GM21717 (cell line): ENCODE data around the gene MSRB2.

Experiments
- ATAC-seq: cut with Tn5 transposase; IDR thresholded peaks from one replicate; pipeline ENCODE4 v1.9.1; 2021; ENCODE audit warnings: mild to moderate bottlenecking, moderate library complexity; ENCODE audit not compliant: unreplicated experiment

MSRB2 gene

GRCh38 chr10:23111517-23112286 lies 16.3 kb downstream of the MSRB2 start:
- ATAC-seq, result no peak

DNA sequence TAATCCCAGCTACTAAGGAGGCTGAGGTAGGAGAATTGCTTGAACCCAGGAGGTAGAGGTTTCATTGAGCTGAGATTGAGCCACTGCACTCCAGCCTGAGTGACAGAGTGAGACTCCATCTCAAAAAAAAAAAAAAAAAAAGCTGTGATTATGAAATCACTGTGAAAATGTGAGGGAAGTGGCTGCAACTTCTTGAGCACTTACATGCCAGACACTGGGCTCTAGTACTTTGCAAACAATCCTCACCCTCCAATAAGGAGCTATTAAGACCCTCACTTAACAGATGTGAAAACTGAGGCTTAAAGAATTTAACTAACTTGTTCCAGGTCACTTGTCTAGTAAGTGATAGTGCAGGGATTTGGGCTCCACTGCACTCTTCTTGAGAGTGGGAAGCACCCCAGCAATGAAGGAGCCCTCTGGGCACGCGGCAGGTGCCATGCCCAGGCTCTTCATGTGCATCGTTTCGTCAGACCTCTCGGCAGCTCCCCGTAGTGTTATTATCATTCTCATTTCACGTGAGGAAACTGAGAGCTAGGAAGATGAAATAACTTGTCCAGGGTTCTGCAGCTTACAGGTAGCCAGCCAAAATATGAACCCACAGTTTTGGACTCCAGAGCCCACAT lies 19.0 kb downstream of the MSRB2 start:
- ATAC-seq, result no peak

DNA sequence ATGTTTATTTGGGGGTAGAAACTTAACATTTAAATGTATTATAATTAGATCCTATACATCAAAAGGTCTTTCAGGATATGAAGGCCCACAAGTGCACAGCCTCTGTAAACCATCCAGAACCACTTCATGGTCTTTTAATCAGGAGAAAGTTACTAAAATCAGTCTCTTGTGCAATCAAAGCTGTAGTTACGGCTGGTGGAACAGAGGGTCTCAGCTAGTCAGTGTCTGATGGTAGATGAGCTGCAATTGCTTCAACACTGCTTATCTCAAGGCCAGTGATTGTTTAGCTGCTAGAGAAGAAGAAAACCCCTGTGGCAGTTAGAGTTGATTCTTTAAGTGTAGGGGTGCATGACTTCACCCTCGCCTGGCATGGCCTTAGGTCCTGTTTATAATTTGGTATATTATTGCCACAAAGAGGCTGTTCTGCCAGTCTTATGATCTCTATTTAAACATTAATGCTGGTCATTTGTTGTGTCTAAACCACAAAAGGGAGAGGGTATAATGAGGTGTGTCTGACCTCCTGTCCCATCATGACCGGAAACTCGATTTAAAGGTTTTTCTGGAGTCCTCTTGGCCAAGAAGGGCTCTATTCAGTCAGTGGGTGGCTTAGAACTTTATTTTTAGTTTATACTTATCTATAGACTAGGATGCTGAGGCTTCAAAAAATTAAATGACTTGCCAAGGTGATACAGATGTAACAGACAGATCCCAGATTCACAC lies 21.3 kb downstream of the MSRB2 start:
- no peak for ATAC-seq

DNA sequence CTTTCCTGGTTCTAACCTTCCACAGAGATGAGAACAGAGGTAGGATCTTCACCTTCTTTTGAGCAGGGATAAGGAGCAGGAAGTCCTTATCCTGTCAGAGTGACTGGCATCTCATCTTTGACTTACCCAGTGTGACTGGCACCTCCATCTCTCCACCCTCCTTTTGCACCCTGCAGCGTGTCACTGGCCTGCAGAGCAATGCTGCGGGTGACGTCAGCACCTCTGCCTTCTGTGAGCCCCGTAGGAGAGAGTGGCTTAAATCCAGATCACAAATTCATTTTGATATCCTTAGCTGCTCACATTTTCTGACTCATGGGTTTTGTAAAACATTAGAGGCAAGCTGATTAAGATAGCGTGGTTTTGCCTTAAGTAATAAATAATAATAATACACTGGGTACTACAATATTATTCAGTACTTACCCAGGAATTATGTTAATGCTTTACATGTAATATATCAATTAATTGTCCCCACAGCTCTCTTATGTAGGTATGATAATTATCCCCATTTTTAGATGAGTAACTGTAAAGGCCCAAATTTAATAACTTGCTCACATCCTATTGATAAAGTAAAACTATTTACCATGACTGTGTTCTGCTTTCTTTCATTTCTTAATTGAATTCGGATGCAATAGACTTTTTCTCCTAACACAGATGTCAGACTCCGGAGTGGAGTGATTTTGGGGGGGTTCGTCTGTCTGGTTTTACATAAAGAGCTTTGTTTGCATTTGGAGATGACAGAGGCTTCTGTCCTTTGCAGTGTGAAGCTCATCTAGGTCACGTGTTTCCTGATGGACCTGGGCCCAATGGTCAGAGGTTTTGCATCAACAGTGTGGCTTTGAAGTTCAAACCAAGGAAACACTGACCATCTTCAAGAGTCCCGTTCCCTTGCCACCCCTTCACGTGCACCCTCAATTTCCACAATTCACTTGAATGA lies 24.9 kb downstream of the MSRB2 start:
- no peak for ATAC-seq

GRCh38 chr10:23121135-23121534 lies 25.8 kb downstream of the MSRB2 start:
- no peak for ATAC-seq

GRCh38 chr10:23136462-23136861 lies 41.1 kb downstream of the MSRB2 start:
- no peak for ATAC-seq

GRCh38 chr10:23139677-23140076 lies 44.3 kb downstream of the MSRB2 start:
- no peak for ATAC-seq

DNA sequence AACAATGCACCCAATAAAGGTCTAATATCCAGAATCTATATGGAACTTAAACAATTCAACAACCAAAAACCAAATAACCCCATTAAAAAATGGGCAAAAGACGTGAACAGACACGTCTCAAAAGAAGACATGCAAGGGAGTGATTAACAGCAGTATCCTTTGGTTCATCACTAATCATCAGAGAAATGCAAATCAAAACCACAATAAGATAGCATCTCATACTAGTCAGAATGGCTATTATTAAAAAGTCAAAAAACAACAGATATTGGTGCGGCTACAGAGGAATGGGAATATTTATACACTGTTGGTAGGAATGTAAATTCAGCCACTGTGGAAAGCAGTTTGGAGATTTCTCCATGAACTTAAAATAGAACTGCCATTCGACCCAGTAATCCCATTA lies 46.6 kb downstream of the MSRB2 start:
- ATAC-seq, result no peak

DNA sequence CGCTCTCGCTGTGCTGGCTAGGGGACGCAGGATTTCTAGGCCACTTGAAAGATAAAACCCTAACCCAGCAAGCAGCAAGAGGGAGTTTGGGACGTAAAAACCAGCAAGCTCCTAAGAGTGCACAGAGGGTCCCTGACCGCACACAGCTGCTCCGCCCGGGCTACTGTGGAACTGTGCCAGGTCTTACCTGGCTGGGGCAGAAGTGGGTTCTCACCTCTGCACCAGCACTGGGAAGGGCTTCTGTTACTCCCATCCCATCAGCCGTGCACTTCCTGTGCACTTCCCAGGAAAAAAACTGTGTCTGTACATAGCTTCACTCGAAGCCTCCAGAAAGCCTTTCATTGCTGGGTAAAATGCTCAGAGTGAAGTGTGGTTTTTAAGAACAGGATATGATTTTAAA lies 50.9 kb downstream of the MSRB2 start:
- ATAC-seq, result no peak

- no peak for ATAC-seq
Observed at GRCh38 chr10:23147035-23147434, 51.7 kb downstream of the MSRB2 start.

GRCh38 chr10:23148214-23148613 lies 52.8 kb downstream of the MSRB2 start:
- ATAC-seq, result no peak

GRCh38 chr10:23150091-23150490 lies 54.7 kb downstream of the MSRB2 start:
- no peak for ATAC-seq

DNA sequence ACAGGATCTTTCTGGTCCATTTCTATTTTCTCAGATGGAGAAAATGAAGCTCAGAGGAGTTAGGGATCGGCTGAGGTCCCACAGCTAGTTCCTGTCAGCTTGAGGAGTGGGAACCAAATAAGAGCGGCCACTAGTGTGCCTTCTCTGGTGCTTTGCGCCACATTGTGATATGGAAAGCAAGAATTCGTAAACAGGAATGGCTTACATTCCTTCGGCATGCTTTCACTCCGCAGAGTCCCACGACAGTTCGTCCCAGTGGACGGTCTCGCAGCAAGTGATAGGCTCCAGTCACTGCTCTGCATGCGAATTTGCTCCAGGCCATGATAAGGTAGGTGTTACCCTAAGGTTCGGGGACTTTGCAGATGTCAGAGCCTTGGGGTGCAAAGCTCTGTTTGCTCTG lies 55.2 kb downstream of the MSRB2 start:
- ATAC-seq, result no peak

- ATAC-seq, result no peak
Observed at GRCh38 chr10:23151071-23151470, 55.7 kb downstream of the MSRB2 start.

DNA sequence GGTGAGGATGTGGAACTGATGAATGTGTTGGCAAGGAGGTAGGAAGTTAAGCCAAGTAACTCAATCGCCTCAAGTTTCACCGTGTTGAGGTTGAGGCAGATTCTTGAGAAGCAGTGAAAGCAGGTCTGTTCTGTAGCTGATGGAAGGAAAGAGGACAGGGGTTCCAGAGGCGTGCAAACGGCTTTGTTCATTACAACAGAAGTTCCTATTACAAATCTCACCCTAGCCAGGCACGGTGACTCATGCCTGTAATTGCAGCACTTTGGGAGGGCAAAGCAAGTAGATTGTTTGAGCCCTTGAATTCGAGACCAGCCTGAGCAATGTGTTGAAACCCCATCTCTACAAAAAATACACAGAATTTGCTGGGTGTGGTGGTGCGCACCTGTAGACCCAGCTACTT lies 59.8 kb downstream of the MSRB2 start:
- ATAC-seq, result no peak

GRCh38 chr10:23156447-23157150 lies 61.2 kb downstream of the MSRB2 start:
- no peak for ATAC-seq

- ATAC-seq, result peak; percentile 43
Observed at GRCh38 chr10:23157239-23157681, 61.9 kb downstream of the MSRB2 start.

GRCh38 chr10:23157691-23158369 lies 62.5 kb downstream of the MSRB2 start:
- ATAC-seq, result peak; percentile 60

- peak; percentile 69 for ATAC-seq
Observed at GRCh38 chr10:23158370-23158769, 63.0 kb downstream of the MSRB2 start.
